Measurements from ENCODE around the gene UBE2QL1. TPM values are rescaled to one million over a fixed set of nuclear protein-coding genes. Genes with fewer than 3 reads are reported as not detected.

The UBE2QL1 gene
- total and polyA plus RNA-seq, 2 of the 8 experiments (the other 6 are each of a cell fraction or from before 2014, with no cell fraction given) = 0.43 to 0.65 TPM

GRCh38 chr5:6423327-6424109, 25.1 kb upstream of the UBE2QL1 start:
- no peak overlapping the region for H2AFZ ChIP-seq (ENCODE audit: low read length)
- no peak overlapping the region for H2BK15ac ChIP-seq (ENCODE audit: low read length)
- no peak overlapping the region for H3K4me2 ChIP-seq (ENCODE audit: insufficient read depth in 1 of 2, low read depth in 2 of 2, low read length in 2 of 2)
- FAIRE-seq (no peak), DNase-seq (ENCODE audit: low read depth in 1 of 2, low spot score in 2 of 2) (no peak)
- ChIA-PET CTCF (ENCODE audit: partially characterized antibody) (interaction anchor here (1.7 kb wide), 1 partner anchor 12 kb away, joined by 8 read pairs; no protein-coding TSS in a partner anchor), POLR2A (ENCODE audit: partially characterized antibody) (no interaction called here)
- H3K56ac ChIP-seq (replicated peaks; ENCODE audit: insufficient read length, low read depth, low read length) = no peak overlapping the region
- 92% methylated on average over 12 of the region's 13 CpGs; no CpG with 5 or more reads in 1 of the 2 experiments for WGBS, 2 experiments (ENCODE audit: extremely low coverage in 1 of 2, insufficient coverage in 1 of 2, insufficient read length in 1 of 2, insufficient replicate concordance in 2 of 2, low coverage in 1 of 2, low lambda C conversion rate in 2 of 2, missing lambda C conversion rate in 1 of 2)
- no peak overlapping the region for H4K91ac ChIP-seq (replicated peaks; ENCODE audit: insufficient read length, low read length)
- no peak overlapping the region for H4K5ac ChIP-seq (ENCODE audit: insufficient read length, low read depth, low read length)
- H3K36me3 ChIP-seq (ENCODE audit: control insufficient read depth in 2 of 4, insufficient read depth in 4 of 4, low read length in 3 of 4) = no peaks in the 10 kb centered on the region
- no peaks in the 10 kb centered on the region for H4K20me1 ChIP-seq (replicated peaks in 1 of 2; ENCODE audit: control insufficient read depth in 1 of 2, insufficient read depth in 2 of 2, low read length in 2 of 2)
- no peaks in the 10 kb centered on the region for H3K4me1 ChIP-seq (replicated peaks in 1 of 4; ENCODE audit: control insufficient read depth in 3 of 4, insufficient read depth in 4 of 4, low read length in 3 of 4)
- H3K4me3 ChIP-seq (ENCODE audit: extremely low read depth in 1 of 4, insufficient read depth in 2 of 4, low read depth in 3 of 4, low read length in 4 of 4) = no peak overlapping the region
- no peak overlapping the region for H3K14ac ChIP-seq (ENCODE audit: insufficient read length)
- H3K27ac ChIP-seq (ENCODE audit: low read depth, low read length) = no peak overlapping the region
- no peak overlapping the region for H2AK5ac ChIP-seq (ENCODE audit: low read depth, low read length)
- H3K79me2 ChIP-seq (ENCODE audit: control insufficient read depth in 1 of 2, insufficient read depth in 2 of 2, low read length in 2 of 2) = no peaks in the 10 kb centered on the region
- no peaks in the 10 kb centered on the region for H3K23me2 ChIP-seq (ENCODE audit: low read depth, low read length)
- no peak overlapping the region for H2BK12ac ChIP-seq (ENCODE audit: low read depth, low read length)
- peaks cover 0 to 1% (median 0%) of the 10 kb centered on the region in 4 experiments; a peak in 1 of 7 replicates for H3K27me3 ChIP-seq (replicated peaks in 1 of 4; ENCODE audit: control insufficient read depth in 3 of 4, extremely low read depth in 1 of 4, insufficient read depth in 3 of 4, low read length in 3 of 4)
- no peak overlapping the region for H2BK20ac ChIP-seq (ENCODE audit: low read length)
- no peak overlapping the region for H2BK5ac ChIP-seq (ENCODE audit: low read depth, low read length)
- no peak overlapping the region for H3K9ac ChIP-seq (replicated peaks in 1 of 4; ENCODE audit: extremely low read depth in 1 of 4, low read depth in 3 of 4, low read length in 3 of 4)
- H4K8ac ChIP-seq (ENCODE audit: extremely low read depth, insufficient read depth, low read length) = no peak overlapping the region
- H3K4ac ChIP-seq (replicated peaks; ENCODE audit: insufficient read length, low read depth, low read length) = no peak overlapping the region
- no peak for TF ChIP-seq GABPA (IDR thresholded peaks at IDR 0.05; ENCODE audit: borderline replicate concordance, insufficient read depth, low read length)
- no peak for TF ChIP-seq ATF3 (IDR thresholded peaks at IDR 0.05; ENCODE audit: insufficient read depth, low read depth, low read length)
- TF ChIP-seq SIRT6 (IDR thresholded peaks at IDR 0.05; ENCODE audit: low read length) = no peak
- TF ChIP-seq SP1 (IDR thresholded peaks at IDR 0.05; ENCODE audit: low read depth, low read length) = no peak
- no peak for TF ChIP-seq FOSL1 (IDR thresholded peaks at IDR 0.05; ENCODE audit: insufficient read depth, low read depth, low read length)
- no peak for TF ChIP-seq SIX5 (IDR thresholded peaks at IDR 0.05; ENCODE audit: low read depth, low read length)
- TF ChIP-seq CTCF (IDR thresholded peaks at IDR 0.05; ENCODE audit: control extremely low read depth in 1 of 3, insufficient read depth in 1 of 3, low read depth in 1 of 3, low read length in 3 of 3) = no peak
- no peak overlapping the region for H3K18ac ChIP-seq (ENCODE audit: extremely low read depth, low read length)
- H3K23ac ChIP-seq (ENCODE audit: insufficient read length) = no peak overlapping the region
- H2BK120ac ChIP-seq (replicated peaks; ENCODE audit: low read depth, low read length) = no peak overlapping the region
- H3K79me1 ChIP-seq (ENCODE audit: low read depth, low read length) = no peaks in the 10 kb centered on the region
- peaks cover 0 to 3% of the 10 kb centered on the region in 2 experiments; a peak in 2 of 4 replicates for H3K9me3 ChIP-seq (ENCODE audit: insufficient read depth in 2 of 2, low read depth in 1 of 2, low read length in 1 of 2)

Data from H1 (cell line).